ENCODE measurements around the gene CHAF1B. TPM values are rescaled to one million over a fixed set of nuclear protein-coding genes. Genes with fewer than 3 reads are reported as not detected.

CHAF1B gene
- total RNA-seq, 1 experiment from 2014 or later, result 18.7 TPM

DNA sequence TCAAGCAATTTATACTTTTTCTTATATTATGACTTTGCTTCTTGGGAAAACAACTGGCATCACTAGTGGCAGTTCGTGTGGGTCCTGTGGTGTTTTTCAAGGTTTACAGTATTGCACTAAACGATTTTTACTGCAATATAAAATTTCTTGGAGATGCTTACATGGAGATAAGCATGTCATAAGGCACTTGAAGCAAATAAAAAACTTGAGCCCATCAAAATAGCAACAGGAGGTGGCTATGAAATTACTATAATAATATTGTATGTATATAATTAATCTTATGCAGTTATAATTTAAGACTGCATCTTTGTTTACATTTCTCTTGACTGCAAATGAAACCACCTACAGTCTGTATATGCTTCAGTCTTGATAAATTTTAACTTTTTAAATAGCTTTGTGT, 29.3 kb upstream of the CHAF1B start:
- Histone ChIP-seq H3K4me1 (no peaks in the 10 kb centered on the region), H3K9me3 (no peaks in the 10 kb centered on the region), H3K4me3 (ENCODE audit: low read depth, low read length) (no peak overlapping the region), H3K27me3 (replicated peaks; ENCODE audit: control insufficient read depth, insufficient read depth, low read length) (no peaks in the 10 kb centered on the region), H3K36me3 (ENCODE audit: control insufficient read depth, insufficient read depth, low read length) (no peaks in the 10 kb centered on the region; the same call in 1 of the 2 replicates)
- BruUV-seq (replicated peaks), result no TSS peak
- Mint-ChIP-seq H3K27me3 (ENCODE audit: insufficient read depth, unreplicated experiment) (no peaks in the 10 kb centered on the region), H3K4me3 (ENCODE audit: unreplicated experiment) (no peak overlapping the region), H3K9me3 (ENCODE audit: unreplicated experiment) (no peaks in the 10 kb centered on the region), H3K4me1 (ENCODE audit: low read depth, unreplicated experiment) (peaks cover 7% of the 10 kb centered on the region), H3K27ac (ENCODE audit: unreplicated experiment) (no peak overlapping the region), H3K36me3 (ENCODE audit: insufficient read depth, unreplicated experiment) (peaks cover 63% of the 10 kb centered on the region)
- POLR2A ChIA-PET, result no interaction called here
- CTCF ChIA-PET, result no interaction called here
- TF ChIP-seq, protein P1, sequence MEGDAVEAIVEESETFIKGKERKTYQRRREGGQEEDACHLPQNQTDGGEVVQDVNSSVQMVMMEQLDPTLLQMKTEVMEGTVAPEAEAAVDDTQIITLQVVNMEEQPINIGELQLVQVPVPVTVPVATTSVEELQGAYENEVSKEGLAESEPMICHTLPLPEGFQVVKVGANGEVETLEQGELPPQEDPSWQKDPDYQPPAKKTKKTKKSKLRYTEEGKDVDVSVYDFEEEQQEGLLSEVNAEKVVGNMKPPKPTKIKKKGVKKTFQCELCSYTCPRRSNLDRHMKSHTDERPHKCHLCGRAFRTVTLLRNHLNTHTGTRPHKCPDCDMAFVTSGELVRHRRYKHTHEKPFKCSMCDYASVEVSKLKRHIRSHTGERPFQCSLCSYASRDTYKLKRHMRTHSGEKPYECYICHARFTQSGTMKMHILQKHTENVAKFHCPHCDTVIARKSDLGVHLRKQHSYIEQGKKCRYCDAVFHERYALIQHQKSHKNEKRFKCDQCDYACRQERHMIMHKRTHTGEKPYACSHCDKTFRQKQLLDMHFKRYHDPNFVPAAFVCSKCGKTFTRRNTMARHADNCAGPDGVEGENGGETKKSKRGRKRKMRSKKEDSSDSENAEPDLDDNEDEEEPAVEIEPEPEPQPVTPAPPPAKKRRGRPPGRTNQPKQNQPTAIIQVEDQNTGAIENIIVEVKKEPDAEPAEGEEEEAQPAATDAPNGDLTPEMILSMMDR (IDR thresholded peaks at IDR 0.05; ENCODE audit: insufficient read depth in 1 of 2, low read depth in 1 of 2, low read length in 1 of 2, severe bottlenecking in 1 of 2, unreplicated experiment in 1 of 2), result no peak
- no peak for DNase-seq
- intact Hi-C loops (cut with micrococcal nuclease; ENCODE audit: unreplicated experiment), result no loop called here

- no peaks in the 10 kb centered on the region for H3K4me1 ChIP-seq
- H3K36me3 ChIP-seq (ENCODE audit: control insufficient read depth, insufficient read depth, low read length), result peaks cover 4% of the 10 kb centered on the region
- no peak overlapping the region for H3K4me3 ChIP-seq (ENCODE audit: low read depth, low read length)
- H3K27me3 ChIP-seq (replicated peaks; ENCODE audit: control insufficient read depth, insufficient read depth, low read length), result no peaks in the 10 kb centered on the region
- no TSS peak for BruUV-seq (replicated peaks)
- H3K9me3 ChIP-seq, result no peaks in the 10 kb centered on the region
- DNase-seq, result no peak
- intact Hi-C loops (cut with micrococcal nuclease; ENCODE audit: unreplicated experiment), result no loop called here
- TF ChIP-seq, protein P1 (IDR thresholded peaks at IDR 0.05; ENCODE audit: insufficient read depth in 1 of 2, low read depth in 1 of 2, low read length in 1 of 2, severe bottlenecking in 1 of 2, unreplicated experiment in 1 of 2), result no peak
- Mint-ChIP-seq H3K4me3 (ENCODE audit: unreplicated experiment) (no peak overlapping the region), H3K4me1 (ENCODE audit: low read depth, unreplicated experiment) (peaks cover 7% of the 10 kb centered on the region), H3K36me3 (ENCODE audit: insufficient read depth, unreplicated experiment) (peaks cover 62% of the 10 kb centered on the region), H3K9me3 (ENCODE audit: unreplicated experiment) (no peaks in the 10 kb centered on the region), H3K27ac (ENCODE audit: unreplicated experiment) (no peak overlapping the region), H3K27me3 (ENCODE audit: insufficient read depth, unreplicated experiment) (no peaks in the 10 kb centered on the region)
- POLR2A ChIA-PET, result no interaction called here
- CTCF ChIA-PET, result no interaction called here
These were observed 26.0 kb upstream of the CHAF1B start for GRCh38 chr21:36359185-36359584.

GRCh38 chr21:36369064-36369685, 16.0 kb upstream of the CHAF1B start:
- no peak for DNase-seq
- H3K4me3 Mint-ChIP-seq (ENCODE audit: unreplicated experiment), result no peak overlapping the region
- Histone ChIP-seq H3K36me3 (ENCODE audit: control insufficient read depth, insufficient read depth, low read length) (0 out of 2 replicates have a peak, but pooled peaks cover 1% of the 10 kb centered on the region), H3K27me3 (replicated peaks; ENCODE audit: control insufficient read depth, insufficient read depth, low read length) (no peaks in the 10 kb centered on the region), H3K4me1 (no peaks in the 10 kb centered on the region), H3K4me3 (ENCODE audit: low read depth, low read length) (no peak overlapping the region), H3K9me3 (no peaks in the 10 kb centered on the region)
- TF ChIP-seq, protein P1 (IDR thresholded peaks at IDR 0.05; ENCODE audit: insufficient read depth in 1 of 2, low read depth in 1 of 2, low read length in 1 of 2, severe bottlenecking in 1 of 2, unreplicated experiment in 1 of 2), result no peak
- peaks cover 92% of the 10 kb centered on the region for H3K36me3 Mint-ChIP-seq (ENCODE audit: insufficient read depth, unreplicated experiment)
- no peaks in the 10 kb centered on the region for H3K4me1 Mint-ChIP-seq (ENCODE audit: low read depth, unreplicated experiment)
- intact Hi-C loops (cut with micrococcal nuclease; ENCODE audit: unreplicated experiment), result no loop called here
- ChIA-PET POLR2A (no interaction called here), CTCF (no interaction called here)
- no peaks in the 10 kb centered on the region for H3K27me3 Mint-ChIP-seq (ENCODE audit: insufficient read depth, unreplicated experiment)
- no peak overlapping the region for H3K27ac Mint-ChIP-seq (ENCODE audit: unreplicated experiment)
- BruUV-seq (replicated peaks), result TSS peak; percentile 59
- no peaks in the 10 kb centered on the region for H3K9me3 Mint-ChIP-seq (ENCODE audit: unreplicated experiment)
